Subcutaneous adipose tissue (tissue), 4 donors: ENCODE measurements around the gene NTN5. TPM values are rescaled to one million over a fixed set of nuclear protein-coding genes. Genes with fewer than 3 reads are reported as not detected.

Experiments
- total RNA-seq, 4 donors: library from RNA; depleted of rRNA; stranded (reverse); fragments of >200 nt; gene quantifications; one replicate each; pipeline ENCODE4 v1.1.0, GENCODE V29; 2016
- TF ChIP-seq, protein P1 (sequence below): fragments of 450-650 bp; IDR thresholded peaks from one replicate; pipeline ENCODE4 v1.5.1; 2016; ENCODE audit warnings: low read depth, mild to moderate bottlenecking, control low read depth, antibody characterized with exemption, moderate library complexity

Gene NTN5
- total RNA-seq, 4 donors from 2014 or later: 1.5 TPM; not detected in 3

DNA sequence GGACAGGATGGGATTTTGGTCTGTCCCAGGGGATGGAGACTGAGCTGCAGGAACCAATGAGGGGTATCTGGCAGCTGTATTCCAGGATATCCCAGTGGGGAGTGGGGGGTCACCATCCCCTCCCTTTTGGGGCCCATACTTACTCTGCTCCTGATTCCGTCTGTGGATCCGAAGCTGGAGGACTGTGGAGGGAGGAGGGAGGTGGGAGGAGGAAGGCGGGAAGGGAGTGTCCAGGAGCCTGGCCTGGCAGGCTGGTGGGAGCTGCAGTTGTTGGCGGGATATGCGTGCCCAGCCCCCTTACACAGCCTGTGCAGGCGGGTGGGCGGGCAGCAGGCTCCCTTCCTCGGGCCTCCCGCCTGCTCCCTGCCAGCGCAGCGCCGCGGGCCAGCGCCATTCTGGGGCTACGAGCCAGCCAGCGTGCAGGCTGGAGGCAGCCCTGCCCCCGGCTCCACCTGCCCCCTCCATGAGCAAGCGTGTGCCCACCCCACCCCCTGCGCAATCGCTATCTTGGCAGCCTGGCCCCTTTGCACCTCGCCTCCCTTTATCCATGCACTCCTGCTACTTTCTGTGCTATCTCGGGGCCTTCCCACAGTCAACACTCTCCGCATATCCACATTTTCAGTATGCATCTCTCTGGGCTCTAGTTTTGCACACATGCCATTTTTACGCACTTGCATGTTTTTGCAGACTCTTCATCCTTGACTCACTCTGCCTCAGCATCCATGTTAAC lies 43.9 kb upstream of the NTN5 start:
- TF ChIP-seq, protein P1, sequence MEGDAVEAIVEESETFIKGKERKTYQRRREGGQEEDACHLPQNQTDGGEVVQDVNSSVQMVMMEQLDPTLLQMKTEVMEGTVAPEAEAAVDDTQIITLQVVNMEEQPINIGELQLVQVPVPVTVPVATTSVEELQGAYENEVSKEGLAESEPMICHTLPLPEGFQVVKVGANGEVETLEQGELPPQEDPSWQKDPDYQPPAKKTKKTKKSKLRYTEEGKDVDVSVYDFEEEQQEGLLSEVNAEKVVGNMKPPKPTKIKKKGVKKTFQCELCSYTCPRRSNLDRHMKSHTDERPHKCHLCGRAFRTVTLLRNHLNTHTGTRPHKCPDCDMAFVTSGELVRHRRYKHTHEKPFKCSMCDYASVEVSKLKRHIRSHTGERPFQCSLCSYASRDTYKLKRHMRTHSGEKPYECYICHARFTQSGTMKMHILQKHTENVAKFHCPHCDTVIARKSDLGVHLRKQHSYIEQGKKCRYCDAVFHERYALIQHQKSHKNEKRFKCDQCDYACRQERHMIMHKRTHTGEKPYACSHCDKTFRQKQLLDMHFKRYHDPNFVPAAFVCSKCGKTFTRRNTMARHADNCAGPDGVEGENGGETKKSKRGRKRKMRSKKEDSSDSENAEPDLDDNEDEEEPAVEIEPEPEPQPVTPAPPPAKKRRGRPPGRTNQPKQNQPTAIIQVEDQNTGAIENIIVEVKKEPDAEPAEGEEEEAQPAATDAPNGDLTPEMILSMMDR: no peak

DNA sequence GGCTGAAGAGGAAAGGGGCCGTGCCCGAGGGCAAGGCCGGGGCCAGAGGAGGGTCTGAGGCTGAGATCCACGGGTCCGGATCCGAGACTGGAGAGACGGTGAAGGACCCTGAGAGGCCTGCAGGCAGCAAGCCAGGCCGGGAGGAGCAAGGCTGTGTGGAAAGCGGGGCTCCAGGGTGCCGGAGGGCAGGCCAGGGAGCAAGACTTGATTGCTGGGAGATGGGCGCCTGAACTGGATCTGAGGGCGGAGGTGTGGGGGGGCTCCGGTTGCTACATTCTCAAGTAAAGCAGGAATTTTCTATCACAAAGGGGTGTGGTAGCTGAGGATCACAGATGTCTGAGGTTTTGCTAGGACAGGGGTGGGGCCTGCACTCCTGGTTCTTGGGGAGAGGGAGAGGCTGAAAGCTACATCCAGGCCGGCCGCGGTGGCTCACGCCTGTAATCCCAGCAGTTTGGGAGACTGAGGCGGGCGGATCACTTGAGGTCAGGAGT lies 42.9 kb upstream of the NTN5 start:
- TF ChIP-seq, protein P1: no peak

DNA sequence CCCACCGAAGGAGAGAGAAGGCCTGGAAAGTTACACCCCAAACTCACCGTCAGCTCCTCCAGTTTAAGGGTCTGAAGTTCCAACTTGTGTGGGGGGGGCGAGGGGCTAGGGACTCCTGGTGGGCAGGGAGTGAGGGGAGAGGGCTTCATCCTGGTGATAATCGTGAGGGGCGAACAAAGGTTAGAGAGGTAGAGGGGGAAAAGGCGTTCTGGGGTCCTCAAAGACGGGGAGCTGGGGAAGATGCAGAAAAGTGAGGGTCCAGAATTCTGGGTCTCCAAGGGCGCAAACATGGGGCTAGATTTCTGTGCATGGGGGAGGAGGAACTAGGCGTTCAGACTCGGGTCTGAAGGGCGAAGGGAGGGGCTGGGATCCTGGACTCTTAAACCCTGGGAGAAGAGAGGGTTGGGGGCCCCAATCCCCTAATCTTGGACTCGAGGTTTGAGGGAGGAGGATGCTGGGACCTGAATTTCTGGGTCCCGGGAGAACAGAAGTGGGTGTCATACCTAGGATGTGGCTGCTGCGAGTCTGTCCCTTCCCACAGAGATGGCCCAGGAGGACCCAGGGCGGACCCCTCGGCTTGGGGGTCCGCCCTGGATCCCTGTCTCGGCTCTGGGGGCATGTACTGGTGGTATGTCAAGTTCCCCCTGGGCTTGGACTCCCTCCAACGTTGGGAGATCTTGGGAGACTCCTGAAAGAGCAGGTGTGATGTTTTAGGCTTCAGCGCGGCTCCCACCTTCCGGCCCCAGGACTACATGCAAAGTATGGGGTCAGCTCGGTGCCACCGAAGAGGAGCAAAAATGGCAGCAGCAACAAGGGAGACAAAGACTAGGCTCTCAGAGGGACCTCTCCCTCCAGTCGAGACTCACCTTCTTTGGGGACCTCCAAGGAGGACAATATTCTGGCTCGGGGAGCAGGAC lies 42.2 kb upstream of the NTN5 start:
- TF ChIP-seq, protein P1: no peak

DNA sequence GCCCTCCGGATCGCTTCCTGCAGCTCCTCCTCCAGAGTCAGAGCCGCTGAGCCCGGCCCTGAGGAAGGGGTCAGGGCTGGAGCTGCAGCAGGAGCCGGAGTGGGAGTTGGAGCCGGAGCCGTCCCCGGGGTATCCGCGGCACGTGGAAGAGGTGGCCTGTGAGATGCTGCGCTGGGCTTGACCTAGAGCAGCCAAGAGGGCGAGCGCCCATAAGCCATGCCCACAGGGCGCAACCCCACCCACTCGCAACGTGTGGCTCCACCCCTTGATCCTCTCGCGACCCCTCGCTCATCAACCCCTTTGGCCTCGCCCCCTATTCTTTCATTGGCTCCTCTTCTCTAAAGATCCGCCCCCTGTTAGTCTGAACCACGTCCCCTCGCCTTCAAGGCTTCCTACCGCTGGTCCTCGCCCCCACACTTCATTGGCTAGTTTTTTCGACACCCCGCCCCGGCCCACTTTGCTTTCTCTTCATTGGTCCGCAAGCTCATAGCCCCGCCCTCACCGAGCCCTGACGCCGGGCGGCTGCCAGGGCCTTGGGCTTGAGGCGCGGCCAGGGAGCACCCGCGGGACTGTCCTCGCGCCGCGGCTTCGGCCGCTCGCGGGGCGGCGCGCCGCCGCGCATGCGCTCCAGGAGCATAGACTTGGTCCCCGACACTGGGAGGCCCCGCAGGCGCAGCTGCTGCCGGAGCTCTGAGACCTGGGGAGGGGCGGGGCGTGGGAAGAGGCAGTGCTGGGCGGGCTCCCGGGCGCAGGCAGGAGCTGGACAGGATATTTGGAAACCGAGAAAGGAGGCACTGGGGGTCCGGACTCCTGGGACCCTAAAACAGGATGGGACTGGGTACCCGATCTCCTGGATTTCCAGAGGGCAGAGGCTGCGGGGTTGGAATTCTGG lies 41.3 kb upstream of the NTN5 start:
- TF ChIP-seq, protein P1: no peak

DNA sequence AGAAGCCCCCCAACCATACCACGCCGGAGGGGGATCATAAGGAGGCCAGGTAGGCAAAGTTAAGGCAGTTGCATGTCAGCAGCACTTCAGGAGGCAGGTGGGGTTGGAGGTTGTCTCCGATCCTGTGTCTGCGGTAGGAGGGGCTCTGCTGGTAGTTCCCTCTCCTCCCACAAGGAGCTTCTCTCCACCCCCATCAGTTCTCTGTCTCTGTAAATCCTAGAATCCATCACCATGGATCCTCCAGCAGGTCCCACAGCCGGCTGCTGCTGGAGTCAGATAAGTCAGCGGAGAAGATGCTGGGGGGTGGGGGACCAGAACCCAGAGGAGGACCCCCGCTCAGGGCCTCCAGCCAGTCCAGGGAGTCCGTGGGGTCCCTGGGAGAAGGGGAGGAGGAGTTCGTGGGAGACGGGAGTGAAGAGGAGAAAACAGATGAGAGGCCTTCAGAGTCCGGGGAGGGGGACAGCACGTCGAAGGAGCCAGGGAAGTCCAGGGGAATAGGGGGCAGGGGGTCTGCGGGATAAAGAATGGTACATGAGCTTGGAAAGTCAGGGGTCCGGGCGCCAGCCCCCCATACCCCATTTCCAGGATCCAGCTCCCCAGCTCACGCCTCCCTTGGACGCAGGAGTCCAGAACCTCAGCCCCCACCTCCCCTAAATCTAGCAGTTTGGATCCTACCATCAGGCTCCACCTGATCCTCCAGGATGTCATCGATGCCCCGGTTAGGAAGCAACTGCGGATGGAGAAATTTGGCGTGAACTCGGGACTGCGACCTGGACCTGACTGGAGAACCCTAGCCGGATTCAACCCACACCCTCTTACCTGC lies 40.4 kb upstream of the NTN5 start:
- TF ChIP-seq, protein P1: no peak

DNA sequence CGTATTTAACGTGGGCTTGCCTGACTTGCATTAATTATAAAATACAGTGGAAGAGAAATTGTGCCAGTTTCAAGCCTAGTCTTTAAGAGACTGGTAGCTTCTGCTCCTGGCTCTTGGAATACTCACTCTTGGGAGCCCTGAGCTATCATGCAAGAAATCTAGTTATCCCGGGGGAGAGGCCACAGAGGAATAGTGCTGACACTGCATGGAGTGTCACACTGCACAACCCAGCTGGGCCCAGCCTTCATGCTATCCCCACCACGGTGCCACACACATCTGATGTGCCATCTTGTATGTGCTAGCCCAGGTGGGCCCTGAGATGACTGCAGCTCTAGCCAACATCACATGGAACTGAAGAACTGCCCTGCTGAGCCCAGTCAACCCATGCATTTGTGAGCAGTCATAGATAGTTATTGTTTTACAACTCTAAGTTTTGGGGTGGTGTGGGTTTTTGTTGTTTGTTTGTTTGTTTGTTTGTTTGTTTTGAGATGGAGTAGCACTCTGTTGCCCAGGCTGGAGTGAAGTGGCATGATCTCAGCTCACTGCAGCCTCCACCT lies 38.4 kb upstream of the NTN5 start:
- TF ChIP-seq, protein P1: no peak
